Measurements from ENCODE around the gene SCUBE1. TPM values are rescaled to one million over a fixed set of nuclear protein-coding genes. Genes with fewer than 3 reads are reported as not detected.

The SCUBE1 gene
- total RNA-seq, 1 experiment from 2014 or later: not detected

DNA sequence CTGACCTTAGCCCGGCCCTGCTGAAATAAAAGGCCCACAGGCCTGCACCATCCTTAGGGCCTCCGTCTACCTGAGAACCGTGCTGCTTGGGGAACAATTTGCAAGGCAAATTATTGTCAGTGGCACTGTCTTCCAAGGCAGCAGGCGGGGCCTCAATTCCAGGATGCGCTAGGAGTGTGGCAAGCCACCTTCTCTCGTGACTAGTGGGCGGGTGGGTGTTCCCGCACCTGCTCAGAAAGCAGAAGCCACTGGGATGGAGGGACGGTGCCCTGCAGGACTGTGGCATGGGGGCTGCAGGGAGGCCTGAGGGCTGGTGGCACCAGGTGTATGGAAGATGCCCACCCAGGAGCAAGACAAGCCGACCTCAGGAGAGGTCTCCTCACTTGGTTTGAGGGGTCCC lies 97.5 kb downstream of the SCUBE1 start:
- no peak overlapping the region for H3K4me3 ChIP-seq (ENCODE audit: low read depth in 2 of 2, low read length in 2 of 2)
- in situ Hi-C loops (cut with HindIII; ENCODE audit: low pct_unique_long_range_greater_than_20kb, low sequenced_read_pairs): no loop called here
- intact Hi-C loops (cut with micrococcal nuclease; ENCODE audit: unreplicated experiment): no loop called here
- ATAC-seq (no peak), DNase-seq (ENCODE audit: low read depth, low spot score) (no peak)
- TF ChIP-seq TCF7L2 (IDR thresholded peaks at IDR 0.05; ENCODE audit: low read depth, low read length) (no peak), POLR2AphosphoS5 (IDR thresholded peaks at IDR 0.05; ENCODE audit: low read depth, low read length) (no peak), SIN3A (IDR thresholded peaks at IDR 0.05; ENCODE audit: borderline replicate concordance, insufficient read depth, low read depth, low read length) (no peak)
- TF ChIP-seq, protein P1, sequence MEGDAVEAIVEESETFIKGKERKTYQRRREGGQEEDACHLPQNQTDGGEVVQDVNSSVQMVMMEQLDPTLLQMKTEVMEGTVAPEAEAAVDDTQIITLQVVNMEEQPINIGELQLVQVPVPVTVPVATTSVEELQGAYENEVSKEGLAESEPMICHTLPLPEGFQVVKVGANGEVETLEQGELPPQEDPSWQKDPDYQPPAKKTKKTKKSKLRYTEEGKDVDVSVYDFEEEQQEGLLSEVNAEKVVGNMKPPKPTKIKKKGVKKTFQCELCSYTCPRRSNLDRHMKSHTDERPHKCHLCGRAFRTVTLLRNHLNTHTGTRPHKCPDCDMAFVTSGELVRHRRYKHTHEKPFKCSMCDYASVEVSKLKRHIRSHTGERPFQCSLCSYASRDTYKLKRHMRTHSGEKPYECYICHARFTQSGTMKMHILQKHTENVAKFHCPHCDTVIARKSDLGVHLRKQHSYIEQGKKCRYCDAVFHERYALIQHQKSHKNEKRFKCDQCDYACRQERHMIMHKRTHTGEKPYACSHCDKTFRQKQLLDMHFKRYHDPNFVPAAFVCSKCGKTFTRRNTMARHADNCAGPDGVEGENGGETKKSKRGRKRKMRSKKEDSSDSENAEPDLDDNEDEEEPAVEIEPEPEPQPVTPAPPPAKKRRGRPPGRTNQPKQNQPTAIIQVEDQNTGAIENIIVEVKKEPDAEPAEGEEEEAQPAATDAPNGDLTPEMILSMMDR (IDR thresholded peaks at IDR 0.05): no peak
- TF ChIP-seq, protein P2, sequence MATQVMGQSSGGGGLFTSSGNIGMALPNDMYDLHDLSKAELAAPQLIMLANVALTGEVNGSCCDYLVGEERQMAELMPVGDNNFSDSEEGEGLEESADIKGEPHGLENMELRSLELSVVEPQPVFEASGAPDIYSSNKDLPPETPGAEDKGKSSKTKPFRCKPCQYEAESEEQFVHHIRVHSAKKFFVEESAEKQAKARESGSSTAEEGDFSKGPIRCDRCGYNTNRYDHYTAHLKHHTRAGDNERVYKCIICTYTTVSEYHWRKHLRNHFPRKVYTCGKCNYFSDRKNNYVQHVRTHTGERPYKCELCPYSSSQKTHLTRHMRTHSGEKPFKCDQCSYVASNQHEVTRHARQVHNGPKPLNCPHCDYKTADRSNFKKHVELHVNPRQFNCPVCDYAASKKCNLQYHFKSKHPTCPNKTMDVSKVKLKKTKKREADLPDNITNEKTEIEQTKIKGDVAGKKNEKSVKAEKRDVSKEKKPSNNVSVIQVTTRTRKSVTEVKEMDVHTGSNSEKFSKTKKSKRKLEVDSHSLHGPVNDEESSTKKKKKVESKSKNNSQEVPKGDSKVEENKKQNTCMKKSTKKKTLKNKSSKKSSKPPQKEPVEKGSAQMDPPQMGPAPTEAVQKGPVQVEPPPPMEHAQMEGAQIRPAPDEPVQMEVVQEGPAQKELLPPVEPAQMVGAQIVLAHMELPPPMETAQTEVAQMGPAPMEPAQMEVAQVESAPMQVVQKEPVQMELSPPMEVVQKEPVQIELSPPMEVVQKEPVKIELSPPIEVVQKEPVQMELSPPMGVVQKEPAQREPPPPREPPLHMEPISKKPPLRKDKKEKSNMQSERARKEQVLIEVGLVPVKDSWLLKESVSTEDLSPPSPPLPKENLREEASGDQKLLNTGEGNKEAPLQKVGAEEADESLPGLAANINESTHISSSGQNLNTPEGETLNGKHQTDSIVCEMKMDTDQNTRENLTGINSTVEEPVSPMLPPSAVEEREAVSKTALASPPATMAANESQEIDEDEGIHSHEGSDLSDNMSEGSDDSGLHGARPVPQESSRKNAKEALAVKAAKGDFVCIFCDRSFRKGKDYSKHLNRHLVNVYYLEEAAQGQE (IDR thresholded peaks at IDR 0.05; ENCODE audit: insufficient read depth in 1 of 2, low read depth in 2 of 2, low read length in 1 of 2): no peak
- no peaks in the 10 kb centered on the region for H3K9me3 ChIP-seq (ENCODE audit: control insufficient read depth, insufficient read depth, low read depth, low read length)
- no peaks in the 10 kb centered on the region for H3K27me3 ChIP-seq (ENCODE audit: control insufficient read depth, insufficient read depth, low read length)
- H3K27ac ChIP-seq (ENCODE audit: low read length): no peak overlapping the region
- H3K36me3 ChIP-seq (ENCODE audit: control insufficient read depth, insufficient read depth, low read length): no peaks in the 10 kb centered on the region
- H3K4me1 ChIP-seq (ENCODE audit: control insufficient read depth, insufficient read depth, low read length): no peaks in the 10 kb centered on the region
- BruUV-seq (replicated peaks): no TSS peak
- ChIA-PET CTCF (interaction anchor here (1.5 kb wide), 1 partner anchor 99 kb away, joined by 5 read pairs; no protein-coding TSS in a partner anchor), POLR2A (no interaction called here)

DNA sequence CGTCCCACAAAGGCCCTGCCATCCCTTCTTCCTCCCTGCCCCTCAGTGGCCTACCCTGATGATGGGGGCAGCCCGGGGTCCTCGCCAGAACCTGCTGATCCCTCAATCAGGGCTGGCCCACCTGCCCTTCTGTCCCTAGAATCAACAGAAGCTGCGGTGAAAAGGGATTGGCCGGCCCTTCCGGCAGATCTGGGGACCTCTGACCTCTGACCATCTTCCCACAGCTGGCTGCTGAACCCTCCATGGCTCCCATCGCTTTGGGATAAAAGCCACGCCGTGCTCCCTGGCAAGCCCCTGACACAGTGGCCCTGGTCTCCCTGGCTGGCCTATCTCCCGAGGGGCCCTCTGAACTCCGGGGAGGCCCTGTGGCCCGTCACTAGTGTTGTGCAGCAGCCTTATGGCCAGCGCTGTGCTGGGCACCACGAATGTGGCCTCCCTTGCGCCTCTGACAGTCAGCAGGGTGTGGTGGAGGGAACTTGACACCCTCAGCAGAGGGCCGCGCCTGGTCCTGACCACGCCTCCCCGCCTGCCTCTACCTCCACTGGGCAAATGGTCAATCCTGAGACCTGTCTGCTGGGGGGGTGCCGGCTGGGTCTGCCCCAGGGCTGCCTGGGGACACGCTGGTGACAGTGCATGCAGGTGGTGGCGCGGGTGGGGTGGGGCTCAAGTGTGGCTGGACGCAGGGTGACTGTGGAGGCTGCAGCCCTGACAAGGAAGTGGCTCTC lies 98.2 kb downstream of the SCUBE1 start:
- TF ChIP-seq POLR2AphosphoS5 (IDR thresholded peaks at IDR 0.05; ENCODE audit: low read depth, low read length) (no peak), TCF7L2 (IDR thresholded peaks at IDR 0.05; ENCODE audit: low read depth, low read length) (no peak), SIN3A (IDR thresholded peaks at IDR 0.05; ENCODE audit: borderline replicate concordance, insufficient read depth, low read depth, low read length) (no peak)
- TF ChIP-seq, protein P2 (IDR thresholded peaks at IDR 0.05; ENCODE audit: insufficient read depth in 1 of 2, low read depth in 2 of 2, low read length in 1 of 2): no peak
- TF ChIP-seq, protein P1 (IDR thresholded peaks at IDR 0.05): no peak
- ChIA-PET POLR2A (no interaction called here), CTCF (no interaction called here)
- in situ Hi-C loops (cut with HindIII; ENCODE audit: low pct_unique_long_range_greater_than_20kb, low sequenced_read_pairs) (no loop called here), intact Hi-C loops (cut with micrococcal nuclease; ENCODE audit: unreplicated experiment) (no loop called here)
- BruUV-seq (replicated peaks): no TSS peak
- no peak for ATAC-seq
- no peaks in the 10 kb centered on the region for H3K4me1 ChIP-seq (ENCODE audit: control insufficient read depth, insufficient read depth, low read length)
- H3K36me3 ChIP-seq (ENCODE audit: control insufficient read depth, insufficient read depth, low read length): no peaks in the 10 kb centered on the region
- H3K27me3 ChIP-seq (ENCODE audit: control insufficient read depth, insufficient read depth, low read length): no peaks in the 10 kb centered on the region
- DNase-seq (ENCODE audit: low read depth, low spot score): no peak
- H3K27ac ChIP-seq (ENCODE audit: low read length): no peak overlapping the region
- H3K4me3 ChIP-seq (ENCODE audit: low read depth in 2 of 2, low read length in 2 of 2): no peak overlapping the region
- no peaks in the 10 kb centered on the region for H3K9me3 ChIP-seq (ENCODE audit: control insufficient read depth, insufficient read depth, low read depth, low read length)
